Measurements from ENCODE around the gene DGKI.

Gene DGKI

GRCh38 chr7:137446025-137446424 is 400.7 kb downstream of the DGKI start:
- Histone ChIP-seq H3F3A (ENCODE audit: control insufficient read depth, insufficient read depth) (no peaks in the 10 kb centered on the region), H3K9me2 (replicated peaks; ENCODE audit: control insufficient read depth, low read length) (no peaks in the 10 kb centered on the region; the same call in none of the 2 replicates), H3K9me3 (ENCODE audit: control insufficient read depth, insufficient read depth, low read length) (no peaks in the 10 kb centered on the region), H3K27ac (ENCODE audit: low read depth, low read length) (no peak overlapping the region), H3K4me3 (ENCODE audit: low read length) (no peak overlapping the region), H3K4me1 (ENCODE audit: control insufficient read depth, low read length) (no peaks in the 10 kb centered on the region), H3K27me3 (ENCODE audit: control insufficient read depth, low read length) (no peaks in the 10 kb centered on the region), H3K4me2 (ENCODE audit: low read length) (no peak overlapping the region), H3K79me2 (ENCODE audit: control insufficient read depth, low read length) (no peaks in the 10 kb centered on the region), H4K20me1 (ENCODE audit: control insufficient read depth, insufficient read depth, low read depth, low read length) (no peaks in the 10 kb centered on the region), H3K36me3 (ENCODE audit: control insufficient read depth, low read length) (no peaks in the 10 kb centered on the region)
- no peak for TF ChIP-seq EZH2phosphoT487 (IDR thresholded peaks at IDR 0.05; ENCODE audit: borderline replicate concordance, low read length)
- TF ChIP-seq, protein P1, sequence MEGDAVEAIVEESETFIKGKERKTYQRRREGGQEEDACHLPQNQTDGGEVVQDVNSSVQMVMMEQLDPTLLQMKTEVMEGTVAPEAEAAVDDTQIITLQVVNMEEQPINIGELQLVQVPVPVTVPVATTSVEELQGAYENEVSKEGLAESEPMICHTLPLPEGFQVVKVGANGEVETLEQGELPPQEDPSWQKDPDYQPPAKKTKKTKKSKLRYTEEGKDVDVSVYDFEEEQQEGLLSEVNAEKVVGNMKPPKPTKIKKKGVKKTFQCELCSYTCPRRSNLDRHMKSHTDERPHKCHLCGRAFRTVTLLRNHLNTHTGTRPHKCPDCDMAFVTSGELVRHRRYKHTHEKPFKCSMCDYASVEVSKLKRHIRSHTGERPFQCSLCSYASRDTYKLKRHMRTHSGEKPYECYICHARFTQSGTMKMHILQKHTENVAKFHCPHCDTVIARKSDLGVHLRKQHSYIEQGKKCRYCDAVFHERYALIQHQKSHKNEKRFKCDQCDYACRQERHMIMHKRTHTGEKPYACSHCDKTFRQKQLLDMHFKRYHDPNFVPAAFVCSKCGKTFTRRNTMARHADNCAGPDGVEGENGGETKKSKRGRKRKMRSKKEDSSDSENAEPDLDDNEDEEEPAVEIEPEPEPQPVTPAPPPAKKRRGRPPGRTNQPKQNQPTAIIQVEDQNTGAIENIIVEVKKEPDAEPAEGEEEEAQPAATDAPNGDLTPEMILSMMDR (IDR thresholded peaks at IDR 0.05; ENCODE audit: low read depth, low read length, poor library complexity, severe bottlenecking): no peak

DNA sequence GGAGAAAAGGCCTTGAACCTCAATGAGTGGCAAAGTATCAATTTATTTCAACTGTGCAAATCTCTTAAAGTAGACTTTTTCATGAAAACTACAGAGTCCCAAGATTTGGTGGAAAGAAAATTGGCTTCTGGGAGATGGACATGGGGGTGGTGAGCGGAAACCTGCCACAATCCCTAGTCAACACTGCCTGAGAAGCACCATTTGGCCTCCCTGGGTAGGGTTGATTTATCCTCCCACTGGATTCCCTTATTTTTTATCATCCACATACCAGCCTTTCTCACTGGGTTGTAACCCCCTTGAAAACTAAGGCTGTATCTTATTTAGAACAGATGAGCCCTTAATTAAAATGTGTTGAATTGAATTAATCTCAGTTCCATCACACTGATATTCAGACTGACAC is 401.5 kb downstream of the DGKI start:
- Histone ChIP-seq H3K9me3 (ENCODE audit: control insufficient read depth, insufficient read depth, low read length) (no peaks in the 10 kb centered on the region; the same call in 1 of the 2 replicates), H3K27ac (ENCODE audit: low read depth, low read length) (no peak overlapping the region), H3K9me2 (replicated peaks; ENCODE audit: control insufficient read depth, low read length) (no peaks in the 10 kb centered on the region; the same call in none of the 2 replicates), H3K36me3 (ENCODE audit: control insufficient read depth, low read length) (no peaks in the 10 kb centered on the region), H3K79me2 (ENCODE audit: control insufficient read depth, low read length) (no peaks in the 10 kb centered on the region), H3K27me3 (ENCODE audit: control insufficient read depth, low read length) (no peaks in the 10 kb centered on the region), H3K4me2 (ENCODE audit: low read length) (no peak overlapping the region), H3K4me3 (ENCODE audit: low read length) (no peak overlapping the region), H3F3A (ENCODE audit: control insufficient read depth, insufficient read depth) (no peaks in the 10 kb centered on the region), H4K20me1 (ENCODE audit: control insufficient read depth, insufficient read depth, low read depth, low read length) (no peaks in the 10 kb centered on the region), H3K4me1 (ENCODE audit: control insufficient read depth, low read length) (no peaks in the 10 kb centered on the region)
- TF ChIP-seq, protein P1 (IDR thresholded peaks at IDR 0.05; ENCODE audit: low read depth, low read length, poor library complexity, severe bottlenecking): no peak
- TF ChIP-seq EZH2phosphoT487 (IDR thresholded peaks at IDR 0.05; ENCODE audit: borderline replicate concordance, low read length): no peak

- H3K36me3 ChIP-seq (ENCODE audit: control insufficient read depth, low read length): no peaks in the 10 kb centered on the region
- TF ChIP-seq, protein P1 (IDR thresholded peaks at IDR 0.05; ENCODE audit: low read depth, low read length, poor library complexity, severe bottlenecking): no peak
- TF ChIP-seq EZH2phosphoT487 (IDR thresholded peaks at IDR 0.05; ENCODE audit: borderline replicate concordance, low read length): no peak
- H4K20me1 ChIP-seq (ENCODE audit: control insufficient read depth, insufficient read depth, low read depth, low read length): no peaks in the 10 kb centered on the region
- no peaks in the 10 kb centered on the region; the same call in none of the 2 replicates for H3K9me2 ChIP-seq (replicated peaks; ENCODE audit: control insufficient read depth, low read length)
- no peaks in the 10 kb centered on the region for H3K4me1 ChIP-seq (ENCODE audit: control insufficient read depth, low read length)
- H3K79me2 ChIP-seq (ENCODE audit: control insufficient read depth, low read length): no peaks in the 10 kb centered on the region
- no peak overlapping the region for H3K4me2 ChIP-seq (ENCODE audit: low read length)
- H3K27ac ChIP-seq (ENCODE audit: low read depth, low read length): no peak overlapping the region
- H3K4me3 ChIP-seq (ENCODE audit: low read length): no peak overlapping the region
- no peaks in the 10 kb centered on the region; the same call in 1 of the 2 replicates for H3K9me3 ChIP-seq (ENCODE audit: control insufficient read depth, insufficient read depth, low read length)
- no peaks in the 10 kb centered on the region for H3F3A ChIP-seq (ENCODE audit: control insufficient read depth, insufficient read depth)
- no peaks in the 10 kb centered on the region for H3K27me3 ChIP-seq (ENCODE audit: control insufficient read depth, low read length)
These were observed 403.2 kb downstream of the DGKI start for GRCh38 chr7:137443616-137444015.
